Measurements from ENCODE around the gene SSMEM1. TPM values are rescaled to one million over a fixed set of nuclear protein-coding genes. Genes with fewer than 3 reads are reported as not detected.
"Not testable (repeated sequence)": the region's sequence is repeated elsewhere in the genome, so short reads cannot be mapped to it uniquely, and the experiment has no call there.

SSMEM1 gene
- total and polyA plus RNA-seq, 2 donors (not counting 1 experiment from before 2014, with no cell fraction given): not detected

DNA sequence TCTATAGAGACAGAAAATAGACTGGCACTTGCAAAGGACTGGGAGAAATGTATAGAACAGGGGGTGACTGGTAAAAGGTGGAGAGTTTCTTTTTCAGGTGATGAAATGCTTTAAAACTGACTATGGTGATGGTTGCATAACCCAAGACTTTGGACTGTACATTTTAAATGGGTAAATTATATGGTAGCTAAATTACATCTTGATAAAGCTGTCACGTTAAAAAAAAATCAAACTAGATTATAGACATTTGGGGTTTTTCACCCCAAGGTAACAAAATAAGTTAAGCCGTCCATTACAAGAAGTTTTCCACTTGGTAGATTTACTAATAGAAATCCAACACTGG is 26.4 kb upstream of the SSMEM1 start:
- H3K4me1 ChIP-seq (ENCODE audit: control insufficient read depth in 2 of 2, insufficient read depth in 2 of 2, low read length in 2 of 2): no peaks in the 10 kb centered on the region
- peaks cover 14 to 57% of the 10 kb centered on the region in 2 experiments for H3K36me3 ChIP-seq (replicated peaks in 1 of 2; ENCODE audit: control extremely low read depth in 1 of 2, control insufficient read depth in 1 of 2, extremely low read depth in 1 of 2, insufficient read depth in 2 of 2, low read length in 1 of 2)
- DNase-seq: no peak
- ChIA-PET POLR2A (no interaction called here), CTCF (no interaction called here)
- H3K4me3 Mint-ChIP-seq: no peak overlapping the region
- no peaks in the 10 kb centered on the region for H3K4me1 Mint-ChIP-seq
- TF ChIP-seq EZH2 (IDR thresholded peaks at IDR 0.05; ENCODE audit: borderline replicate concordance, insufficient read depth, low read depth, low read length, poor library complexity, severe bottlenecking): no peak
- TF ChIP-seq, protein P1, sequence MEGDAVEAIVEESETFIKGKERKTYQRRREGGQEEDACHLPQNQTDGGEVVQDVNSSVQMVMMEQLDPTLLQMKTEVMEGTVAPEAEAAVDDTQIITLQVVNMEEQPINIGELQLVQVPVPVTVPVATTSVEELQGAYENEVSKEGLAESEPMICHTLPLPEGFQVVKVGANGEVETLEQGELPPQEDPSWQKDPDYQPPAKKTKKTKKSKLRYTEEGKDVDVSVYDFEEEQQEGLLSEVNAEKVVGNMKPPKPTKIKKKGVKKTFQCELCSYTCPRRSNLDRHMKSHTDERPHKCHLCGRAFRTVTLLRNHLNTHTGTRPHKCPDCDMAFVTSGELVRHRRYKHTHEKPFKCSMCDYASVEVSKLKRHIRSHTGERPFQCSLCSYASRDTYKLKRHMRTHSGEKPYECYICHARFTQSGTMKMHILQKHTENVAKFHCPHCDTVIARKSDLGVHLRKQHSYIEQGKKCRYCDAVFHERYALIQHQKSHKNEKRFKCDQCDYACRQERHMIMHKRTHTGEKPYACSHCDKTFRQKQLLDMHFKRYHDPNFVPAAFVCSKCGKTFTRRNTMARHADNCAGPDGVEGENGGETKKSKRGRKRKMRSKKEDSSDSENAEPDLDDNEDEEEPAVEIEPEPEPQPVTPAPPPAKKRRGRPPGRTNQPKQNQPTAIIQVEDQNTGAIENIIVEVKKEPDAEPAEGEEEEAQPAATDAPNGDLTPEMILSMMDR (IDR thresholded peaks at IDR 0.05): no peak
- no peak overlapping the region for H3K27ac Mint-ChIP-seq
- no peaks in the 10 kb centered on the region for H3K79me2 ChIP-seq (ENCODE audit: control insufficient read depth, insufficient read depth, low read length)
- no peaks in the 10 kb centered on the region for H3K27me3 ChIP-seq (replicated peaks in 1 of 4; ENCODE audit: control extremely low read depth in 1 of 4, control insufficient read depth in 3 of 4, insufficient read depth in 4 of 4, low read length in 3 of 4)
- no peak overlapping the region for H3K9ac ChIP-seq (ENCODE audit: low read length)
- ATAC-seq (ENCODE audit: low read depth): no peak
- H2AFZ ChIP-seq (ENCODE audit: insufficient read depth, low read depth, low read length, poor library complexity, severe bottlenecking): no peak overlapping the region
- H3K27ac ChIP-seq (ENCODE audit: low read length in 2 of 2): no peak overlapping the region
- no peak overlapping the region for H3K4me3 ChIP-seq (ENCODE audit: control extremely low read depth in 1 of 5, extremely low read depth in 1 of 5, insufficient read depth in 1 of 5, low read depth in 2 of 5, low read length in 4 of 5)
- intact Hi-C loops (cut with micrococcal nuclease): no loop called here
- no peak overlapping the region for H3K4me2 ChIP-seq (replicated peaks; ENCODE audit: low read depth, low read length, poor library complexity, severe bottlenecking)
- H4K20me1 ChIP-seq (ENCODE audit: control insufficient read depth, insufficient read depth, low read length, poor library complexity, severe bottlenecking): no peaks in the 10 kb centered on the region
- H3K9me3 Mint-ChIP-seq (ENCODE audit: insufficient read depth): no peaks in the 10 kb centered on the region
- H3K9me3 ChIP-seq (ENCODE audit: control extremely low read depth in 1 of 3, control insufficient read depth in 2 of 3, insufficient read depth in 1 of 3, low read length in 2 of 3): no peaks in the 10 kb centered on the region
- no CpG with 5 or more reads among the region's 2 CpGs for WGBS (ENCODE audit: insufficient coverage)
- H3K27me3 Mint-ChIP-seq: no peaks in the 10 kb centered on the region

DNA sequence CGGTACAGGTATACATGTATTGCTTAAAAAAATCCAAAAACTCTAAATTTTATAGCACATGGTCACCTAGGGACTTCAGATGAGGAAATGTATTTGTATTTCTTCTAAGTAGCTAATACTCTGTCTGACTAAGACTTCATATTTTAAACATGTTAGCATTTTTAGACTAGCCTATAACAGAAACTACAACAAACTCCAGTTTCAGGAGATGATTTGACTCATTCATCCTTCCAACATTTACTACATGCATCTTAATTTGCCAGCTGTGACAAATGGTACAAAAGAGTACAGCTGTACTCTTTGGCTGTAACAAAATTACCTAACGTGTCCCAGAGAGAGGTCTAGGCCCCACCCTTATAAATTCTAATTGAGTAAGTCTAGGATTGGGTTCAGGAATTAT is 24.7 kb upstream of the SSMEM1 start:
- no peak for DNase-seq
- no peak overlapping the region for H3K27ac Mint-ChIP-seq
- Histone ChIP-seq H3K27ac (ENCODE audit: low read length in 2 of 2) (no peak overlapping the region), H3K4me3 (ENCODE audit: control extremely low read depth in 1 of 5, extremely low read depth in 1 of 5, insufficient read depth in 1 of 5, low read depth in 2 of 5, low read length in 4 of 5) (no peak overlapping the region), H3K4me2 (replicated peaks; ENCODE audit: low read depth, low read length, poor library complexity, severe bottlenecking) (no peak overlapping the region), H2AFZ (ENCODE audit: insufficient read depth, low read depth, low read length, poor library complexity, severe bottlenecking) (no peak overlapping the region), H3K36me3 (replicated peaks in 1 of 2; ENCODE audit: control extremely low read depth in 1 of 2, control insufficient read depth in 1 of 2, extremely low read depth in 1 of 2, insufficient read depth in 2 of 2, low read length in 1 of 2) (peaks cover 12 to 55% of the 10 kb centered on the region in 2 experiments), H3K9ac (ENCODE audit: low read length) (no peak overlapping the region), H3K79me2 (ENCODE audit: control insufficient read depth, insufficient read depth, low read length) (peaks cover 5% of the 10 kb centered on the region), H3K4me1 (ENCODE audit: control insufficient read depth in 2 of 2, insufficient read depth in 2 of 2, low read length in 2 of 2) (no peaks in the 10 kb centered on the region), H3K27me3 (replicated peaks in 1 of 4; ENCODE audit: control extremely low read depth in 1 of 4, control insufficient read depth in 3 of 4, insufficient read depth in 4 of 4, low read length in 3 of 4) (no peaks in the 10 kb centered on the region), H4K20me1 (ENCODE audit: control insufficient read depth, insufficient read depth, low read length, poor library complexity, severe bottlenecking) (no peaks in the 10 kb centered on the region), H3K9me3 (ENCODE audit: control extremely low read depth in 1 of 3, control insufficient read depth in 2 of 3, insufficient read depth in 1 of 3, low read length in 2 of 3) (no peaks in the 10 kb centered on the region)
- ATAC-seq (ENCODE audit: low read depth): no peak
- peaks cover 2% of the 10 kb centered on the region for H3K4me1 Mint-ChIP-seq
- intact Hi-C loops (cut with micrococcal nuclease): no loop called here
- no peak overlapping the region for H3K4me3 Mint-ChIP-seq
- H3K9me3 Mint-ChIP-seq (ENCODE audit: insufficient read depth): no peaks in the 10 kb centered on the region
- no CpG with 5 or more reads among the region's 2 CpGs for WGBS (ENCODE audit: insufficient coverage)
- POLR2A ChIA-PET: no interaction called here
- TF ChIP-seq EZH2 (IDR thresholded peaks at IDR 0.05; ENCODE audit: borderline replicate concordance, insufficient read depth, low read depth, low read length, poor library complexity, severe bottlenecking): no peak
- CTCF ChIA-PET: no interaction called here
- no peaks in the 10 kb centered on the region for H3K27me3 Mint-ChIP-seq

DNA sequence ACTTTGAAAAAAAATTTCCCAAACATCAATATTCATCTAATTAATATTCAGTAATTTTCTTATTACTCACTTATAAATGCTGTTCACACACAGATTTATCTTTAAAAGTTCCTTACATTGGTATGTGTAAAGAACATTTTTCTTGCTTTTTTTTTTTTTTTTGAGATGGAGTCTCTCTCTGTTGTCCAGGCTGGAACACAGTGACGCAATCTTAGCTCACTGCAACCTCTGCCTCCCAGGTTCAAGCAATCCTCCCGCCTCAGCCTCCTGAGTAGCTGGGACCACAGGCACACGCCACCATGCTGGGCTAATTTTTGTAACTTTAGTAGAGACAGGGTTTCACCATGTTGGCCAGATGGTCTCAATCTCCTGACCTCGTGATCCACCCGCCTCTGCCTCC is 23.3 kb upstream of the SSMEM1 start:
- H3K27ac Mint-ChIP-seq; H4K20me1 ChIP-seq (ENCODE audit: control insufficient read depth, insufficient read depth, low read length, poor library complexity, severe bottlenecking); H2AFZ ChIP-seq (ENCODE audit: insufficient read depth, low read depth, low read length, poor library complexity, severe bottlenecking); H3K4me3 Mint-ChIP-seq; H3K4me3 ChIP-seq (ENCODE audit: control extremely low read depth in 1 of 5, extremely low read depth in 1 of 5, insufficient read depth in 1 of 5, low read depth in 2 of 5, low read length in 4 of 5); ATAC-seq (ENCODE audit: low read depth); H3K4me2 ChIP-seq (replicated peaks; ENCODE audit: low read depth, low read length, poor library complexity, severe bottlenecking); intact Hi-C loops (cut with micrococcal nuclease); H3K79me2 ChIP-seq (ENCODE audit: control insufficient read depth, insufficient read depth, low read length); H3K27me3 ChIP-seq (replicated peaks in 1 of 4; ENCODE audit: control extremely low read depth in 1 of 4, control insufficient read depth in 3 of 4, insufficient read depth in 4 of 4, low read length in 3 of 4); H3K9me3 ChIP-seq (ENCODE audit: control extremely low read depth in 1 of 3, control insufficient read depth in 2 of 3, insufficient read depth in 1 of 3, low read length in 2 of 3); POLR2A ChIA-PET; H3K4me1 ChIP-seq (ENCODE audit: control insufficient read depth in 2 of 2, insufficient read depth in 2 of 2, low read length in 2 of 2); H3K27me3 Mint-ChIP-seq; H3K9ac ChIP-seq (ENCODE audit: low read length); H3K27ac ChIP-seq (ENCODE audit: low read length in 2 of 2); DNase-seq; H3K4me1 Mint-ChIP-seq; H3K9me3 Mint-ChIP-seq (ENCODE audit: insufficient read depth): not testable (repeated sequence)
- peaks cover 12 to 44% of the 10 kb centered on the region in 2 experiments for H3K36me3 ChIP-seq (replicated peaks in 1 of 2; ENCODE audit: control extremely low read depth in 1 of 2, control insufficient read depth in 1 of 2, extremely low read depth in 1 of 2, insufficient read depth in 2 of 2, low read length in 1 of 2)
- CTCF ChIA-PET: interaction anchor here (0.9 kb wide), 1 partner anchor 11 kb away, joined by 4 read pairs; no protein-coding TSS in a partner anchor
- 67% methylated on average over 1 of the region's 5 CpGs for WGBS (ENCODE audit: insufficient coverage)

All from B cell (primary cell).